Natural killer cell (primary cell): ENCODE measurements around the gene CD2BP2. TPM values are rescaled to one million over a fixed set of nuclear protein-coding genes. Genes with fewer than 3 reads are reported as not detected.

Source experiments
- ATAC-seq, 3 donors: fragments of 150-1000 bp in 2 of 3; fragments of 200-7000 bp in 1 of 3; cut with Tn5 transposase; 1 replicate in 1 of 3; 2 replicates in 2 of 3; pipeline ENCODE4 v1.10.0; 2021; ENCODE audit warnings: mild to moderate bottlenecking in 2 of 3, moderate library complexity in 2 of 3
- DNase-seq, 2 donors: peaks; one replicate each; pipeline versions ENCODE4 v3.0.0 to v3.0.0-alpha.2; 2013 to 2021; ENCODE audit warnings: mixed read lengths in 1 of 2
- H3K27ac ChIP-seq: one replicate; pipeline ENCODE4 v1.5.1; 2013; ENCODE audit warnings: mild to moderate bottlenecking, low read length
- H3K27me3 ChIP-seq: one replicate; pipeline ENCODE4 v1.6.1; 2013; ENCODE audit warnings: low read length; ENCODE audit not compliant: control insufficient read depth, insufficient read depth
- H3K36me3 ChIP-seq: one replicate; pipeline ENCODE4 v1.6.1; 2013; ENCODE audit warnings: low read length; ENCODE audit not compliant: control insufficient read depth, insufficient read depth
- H3K4me1 ChIP-seq: one replicate; pipeline ENCODE4 v1.6.1; 2013; ENCODE audit warnings: low read length; ENCODE audit not compliant: control insufficient read depth, insufficient read depth
- H3K4me3 ChIP-seq: one replicate; pipeline ENCODE4 v1.5.1; 2013; ENCODE audit warnings: low read length
- H3K9me3 ChIP-seq: one replicate; pipeline ENCODE4 v1.6.1; 2013; ENCODE audit warnings: low read length; ENCODE audit not compliant: control insufficient read depth, insufficient read depth
- H3K27ac Mint-ChIP-seq, 2 donors: one replicate each; pipeline ENCODE4 v1.8.0; 2022; ENCODE audit warnings: mild to moderate bottlenecking in 2 of 2, mixed read lengths in 2 of 2, moderate library complexity in 1 of 2
- H3K27me3 Mint-ChIP-seq, 2 donors: one replicate each; pipeline ENCODE4 v1.8.0; 2022; ENCODE audit warnings: low read depth in 2 of 2, mixed read lengths in 2 of 2
- H3K36me3 Mint-ChIP-seq: one replicate; pipeline ENCODE4 v1.8.0; 2022; ENCODE audit warnings: mixed read lengths
- H3K4me1 Mint-ChIP-seq, 2 donors: one replicate each; pipeline ENCODE4 v1.8.0; 2022; ENCODE audit warnings: mixed read lengths in 2 of 2
- H3K4me3 Mint-ChIP-seq: one replicate; pipeline ENCODE4 v1.8.0; 2022; ENCODE audit warnings: mild to moderate bottlenecking, moderate library complexity, mixed read lengths
- H3K9me3 Mint-ChIP-seq, 2 donors: one replicate each; pipeline ENCODE4 v1.8.0; 2022; ENCODE audit warnings: mixed read lengths in 2 of 2
- WGBS: methylation state at CpG from one replicate; pipeline ENCODE4 v1.1.7; 2013; ENCODE audit warnings: missing lambda C conversion rate; ENCODE audit not compliant: insufficient coverage; 5-methylcytosine and 5-hydroxymethylcytosine counted together
- intact Hi-C: fragments of 100-400 bp; cut with micrococcal nuclease; formaldehyde crosslinking; loops from one replicate; pipeline ENCODE4 v1.14.2; 2022
- total RNA-seq, 4 donors: library from RNA; stranded (reverse); fragments of 120-200 nt in 1 of 4; gene quantifications; one replicate each; pipeline versions ENCODE4 v1.2.3 to v1.2.4, GENCODE V29; 2013 to 2022
- TF ChIP-seq, protein P1 (sequence below): fragments of 200-600 bp; IDR thresholded peaks from one replicate; pipeline ENCODE4 v1.8.0; 2022; ENCODE audit warnings: antibody characterized with exemption

Gene CD2BP2
- total RNA-seq, 3 donors from 2014 or later (not counting 1 experiment from before 2014, with no cell fraction given) = 79.5 to 104 (median 87.7) TPM

DNA sequence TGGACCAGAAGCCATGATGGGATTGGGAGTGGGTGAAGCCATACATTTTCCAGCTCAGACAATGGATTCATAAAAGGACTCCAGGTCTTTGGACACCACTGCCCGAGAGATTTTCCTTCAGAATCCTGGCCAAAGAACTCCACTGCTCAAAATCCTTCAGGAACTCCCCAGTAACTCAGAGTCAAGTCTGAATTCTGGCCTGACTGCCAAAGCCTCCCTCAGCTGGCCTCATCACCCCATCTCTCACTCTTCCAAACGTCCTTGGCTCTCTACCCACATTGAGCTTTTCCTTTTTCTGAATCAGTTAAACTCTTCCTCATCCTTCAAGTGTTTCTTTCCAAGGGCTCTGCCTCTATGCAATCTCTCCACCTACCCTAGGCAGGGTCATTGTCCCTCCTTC lies 28.4 kb upstream of the CD2BP2 start:
- TF ChIP-seq, protein P1, sequence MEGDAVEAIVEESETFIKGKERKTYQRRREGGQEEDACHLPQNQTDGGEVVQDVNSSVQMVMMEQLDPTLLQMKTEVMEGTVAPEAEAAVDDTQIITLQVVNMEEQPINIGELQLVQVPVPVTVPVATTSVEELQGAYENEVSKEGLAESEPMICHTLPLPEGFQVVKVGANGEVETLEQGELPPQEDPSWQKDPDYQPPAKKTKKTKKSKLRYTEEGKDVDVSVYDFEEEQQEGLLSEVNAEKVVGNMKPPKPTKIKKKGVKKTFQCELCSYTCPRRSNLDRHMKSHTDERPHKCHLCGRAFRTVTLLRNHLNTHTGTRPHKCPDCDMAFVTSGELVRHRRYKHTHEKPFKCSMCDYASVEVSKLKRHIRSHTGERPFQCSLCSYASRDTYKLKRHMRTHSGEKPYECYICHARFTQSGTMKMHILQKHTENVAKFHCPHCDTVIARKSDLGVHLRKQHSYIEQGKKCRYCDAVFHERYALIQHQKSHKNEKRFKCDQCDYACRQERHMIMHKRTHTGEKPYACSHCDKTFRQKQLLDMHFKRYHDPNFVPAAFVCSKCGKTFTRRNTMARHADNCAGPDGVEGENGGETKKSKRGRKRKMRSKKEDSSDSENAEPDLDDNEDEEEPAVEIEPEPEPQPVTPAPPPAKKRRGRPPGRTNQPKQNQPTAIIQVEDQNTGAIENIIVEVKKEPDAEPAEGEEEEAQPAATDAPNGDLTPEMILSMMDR = no peak
- Histone ChIP-seq H3K27ac (peak overlapping the region; percentile 82), H3K27me3 (no peaks in the 10 kb centered on the region), H3K4me1 (peaks cover 57% of the 10 kb centered on the region), H3K9me3 (no peaks in the 10 kb centered on the region), H3K36me3 (peaks cover 11% of the 10 kb centered on the region), H3K4me3 (no peak overlapping the region)
- Mint-ChIP-seq H3K4me3 (peak overlapping the region; percentile 71), H3K36me3 (no peaks in the 10 kb centered on the region), H3K9me3 (no peaks in the 10 kb centered on the region), H3K27ac (peak overlapping the region; percentile 99 to 100), H3K27me3 (no peaks in the 10 kb centered on the region), H3K4me1 (peaks cover 41 to 47% of the 10 kb centered on the region in 2 donors)
- 81% methylated on average over 2 of the region's 2 CpGs for WGBS
- intact Hi-C loops = no loop called here
- ATAC-seq = no peak
- DNase-seq = no peak

DNA sequence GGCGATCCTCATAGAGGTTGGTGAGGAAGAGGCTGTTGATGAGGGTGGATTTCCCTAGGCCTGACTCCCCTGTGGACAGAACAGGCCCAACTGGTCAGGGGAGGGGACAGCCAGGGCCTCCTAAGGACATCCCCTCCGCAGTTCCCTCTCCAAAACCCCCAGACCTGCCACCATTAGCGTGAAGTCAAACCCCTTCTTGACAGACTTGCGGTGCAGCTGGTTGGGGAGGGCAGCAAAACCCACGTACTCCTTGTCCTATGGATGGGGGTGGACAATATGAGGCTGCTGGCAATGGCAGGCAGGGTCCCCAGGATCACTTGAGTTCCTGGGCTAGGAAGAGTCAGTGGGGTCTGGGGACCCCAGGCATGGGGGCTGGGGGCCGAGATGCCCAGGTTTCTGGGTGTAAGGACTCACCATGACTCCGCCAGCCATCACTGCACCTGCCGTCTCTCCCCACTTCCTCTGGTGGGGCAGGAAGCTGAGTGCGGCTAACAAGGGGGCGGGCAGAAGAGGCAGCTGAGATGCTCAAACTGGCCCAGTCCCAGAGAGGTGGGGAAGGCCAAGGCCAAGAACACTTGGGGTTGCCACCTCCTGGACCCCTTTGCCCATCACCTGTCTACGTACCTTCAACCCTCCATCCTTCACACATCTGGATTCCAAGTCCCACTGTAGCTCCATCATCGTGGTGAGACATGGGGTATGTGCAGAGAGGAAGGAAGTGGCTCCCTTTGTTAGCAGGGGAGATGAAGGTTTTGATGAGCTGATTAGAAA lies 27.2 kb upstream of the CD2BP2 start, which contains the start of gene SEPTIN1:
Gene SEPTIN1 (minus strand): TSS at position 451 of the 771 bp plus-strand sequence. CDS start 19 bp downstream, at position 432.
- Histone ChIP-seq H3K27ac (peak within 1 kb of the TSS; percentile 82), H3K4me3 (peak within 1 kb of the TSS; percentile 55)
- TF ChIP-seq, protein P1 = no peak

DNA sequence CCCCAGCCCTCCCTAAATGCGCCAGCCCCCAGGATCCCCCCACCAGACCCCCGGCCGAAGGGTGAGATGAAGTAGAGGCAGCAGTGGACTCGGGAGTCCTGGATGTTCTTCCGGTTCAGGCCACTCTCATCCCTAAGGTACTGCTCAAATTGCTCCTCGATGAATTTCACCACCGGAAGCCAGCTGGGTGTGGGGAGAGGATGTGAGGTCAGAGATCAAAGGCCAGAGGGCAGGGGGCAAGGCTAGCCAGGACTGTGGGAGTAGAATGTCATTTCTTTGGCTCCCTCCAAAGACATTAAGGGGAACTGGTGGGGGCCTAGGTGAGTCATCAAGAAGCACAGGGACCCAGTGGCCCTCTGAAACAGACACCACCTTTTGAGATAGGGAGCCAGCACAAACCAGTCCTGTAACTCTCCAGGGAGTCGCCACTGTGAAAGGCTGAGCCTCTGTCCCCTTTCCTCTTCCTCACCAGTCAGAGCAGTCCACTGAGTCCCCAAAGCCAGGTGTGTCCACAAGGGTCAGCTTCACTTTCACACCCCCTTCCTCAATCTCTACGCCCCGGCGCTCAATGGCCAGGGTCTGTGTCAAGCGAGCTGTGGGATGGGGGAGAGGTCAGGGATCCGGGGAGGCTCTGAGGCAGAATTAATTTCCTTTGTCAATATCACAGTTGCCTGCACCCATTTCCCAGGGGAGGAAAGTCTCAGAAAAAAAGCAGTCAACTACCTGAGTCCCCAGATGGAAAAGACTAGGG lies 26.4 kb upstream of the CD2BP2 start:
- no peaks in the 10 kb centered on the region for H3K9me3 Mint-ChIP-seq
- H3K4me1 Mint-ChIP-seq = peaks cover 57 to 64% of the 10 kb centered on the region in 2 donors
- H3K27me3 Mint-ChIP-seq = no peaks in the 10 kb centered on the region
- Histone ChIP-seq H3K36me3 (peaks cover 11% of the 10 kb centered on the region), H3K4me1 (peaks cover 75% of the 10 kb centered on the region), H3K27me3 (no peaks in the 10 kb centered on the region), H3K4me3 (peak overlapping the region; percentile 55), H3K9me3 (no peaks in the 10 kb centered on the region), H3K27ac (peak overlapping the region; percentile 82)
- no peaks in the 10 kb centered on the region for H3K36me3 Mint-ChIP-seq
- TF ChIP-seq, protein P1 = no peak
- WGBS = 76% methylated on average over 7 of the region's 13 CpGs
- H3K4me3 Mint-ChIP-seq = peak overlapping the region; percentile 84
- ATAC-seq (no peak), DNase-seq (peak in 1 of 2 donors; percentile 50)
- intact Hi-C loops = no loop called here
- peak overlapping the region; percentile 99 to 100 for H3K27ac Mint-ChIP-seq

More for the DNA sequence above, 27.2 kb upstream of the CD2BP2 start, which contains the start of gene SEPTIN1:
- H3K36me3 ChIP-seq = peaks cover 11% of the 10 kb centered on the region
- no peaks in the 10 kb centered on the region for H3K9me3 ChIP-seq
- ATAC-seq (peak; percentile 38 to 50 (median 41)), DNase-seq (peak; percentile 70 to 88)
- intact Hi-C loops = no loop called here
- H3K27ac Mint-ChIP-seq = peak within 1 kb of the TSS; percentile 99 to 100
- peaks cover 53 to 59% of the 10 kb centered on the region in 2 donors for H3K4me1 Mint-ChIP-seq
- H3K4me1 ChIP-seq = peaks cover 66% of the 10 kb centered on the region
- H3K27me3 Mint-ChIP-seq = no peaks in the 10 kb centered on the region
- no peaks in the 10 kb centered on the region for H3K36me3 Mint-ChIP-seq
- H3K4me3 Mint-ChIP-seq = peak within 1 kb of the TSS; percentile 84
- no peaks in the 10 kb centered on the region for H3K9me3 Mint-ChIP-seq
- no peaks in the 10 kb centered on the region for H3K27me3 ChIP-seq
- WGBS = 7% methylated on average over 11 of the region's 12 CpGs
